ENCODE data around the gene FYCO1. TPM values are rescaled to one million over a fixed set of nuclear protein-coding genes. Genes with fewer than 3 reads are reported as not detected.

The FYCO1 gene
- total and polyA plus RNA-seq, 2 of the 13 experiments (the other 11 are each of a cell fraction or from before 2014, with no cell fraction given), result 2.7 to 4.2 TPM

GRCh38 chr3:45873036-45873435 is 122.6 kb downstream of the FYCO1 start:
- Histone ChIP-seq H3K36me3 (replicated peaks in 1 of 2; ENCODE audit: control insufficient read depth in 1 of 2, insufficient read depth in 2 of 2, low read length in 2 of 2) (no peaks in the 10 kb centered on the region), H3K9me3 (ENCODE audit: low read length) (no peaks in the 10 kb centered on the region), H3K4me1 (ENCODE audit: insufficient read depth, low read length) (peaks cover 14% of the 10 kb centered on the region), H3K4me2 (ENCODE audit: low read depth, low read length) (no peak overlapping the region), H4K20me1 (ENCODE audit: insufficient read depth, low read length) (no peaks in the 10 kb centered on the region), H3K79me2 (ENCODE audit: insufficient read depth, low read length) (no peaks in the 10 kb centered on the region), H3K4me3 (replicated peaks in 1 of 3; ENCODE audit: insufficient read depth in 1 of 3, low read depth in 2 of 3, low read length in 3 of 3) (no peak overlapping the region), H2AFZ (ENCODE audit: low read length) (no peak overlapping the region), H3K27me3 (ENCODE audit: control insufficient read depth in 1 of 2, insufficient read depth in 2 of 2, low read length in 2 of 2) (peaks cover 0 to 3% of the 10 kb centered on the region in 2 experiments; a peak in 1 of 5 replicates), H3K27ac (ENCODE audit: extremely low read length, insufficient read depth, low read length) (no peak overlapping the region), H3K9ac (ENCODE audit: insufficient read depth, low read depth, low read length) (no peak overlapping the region)
- ATAC-seq (no peak), FAIRE-seq (no peak), DNase-seq (ENCODE audit: low spot score) (no peak)
- ChIA-PET CTCF (ENCODE audit: low intra/inter-chr PET ratio, low total read pairs) (no interaction called here), POLR2A (no interaction called here)
- no peak for TF ChIP-seq ADNP (CRISPR knock-in tag; IDR thresholded peaks at IDR 0.05)
- TF ChIP-seq ZNF414 (CRISPR knock-in tag; IDR thresholded peaks at IDR 0.05), result no peak
- no peak for TF ChIP-seq BHLHE40 (IDR thresholded peaks at IDR 0.05; ENCODE audit: low read length)
- TF ChIP-seq ZBTB26 (CRISPR knock-in tag; IDR thresholded peaks at IDR 0.05; ENCODE audit: borderline replicate concordance), result no peak
- no peak for TF ChIP-seq HNRNPK (IDR thresholded peaks at IDR 0.05; ENCODE audit: low read depth, low read length, poor library complexity, severe bottlenecking)
- TF ChIP-seq HOXA3 (CRISPR knock-in tag; IDR thresholded peaks at IDR 0.05), result no peak
- TF ChIP-seq SNAPC2 (CRISPR knock-in tag; IDR thresholded peaks at IDR 0.05), result no peak
- TF ChIP-seq NR2F6 (IDR thresholded peaks at IDR 0.05), result no peak
- no peak for TF ChIP-seq NR2F6 (CRISPR knock-in tag; IDR thresholded peaks at IDR 0.05)
- no peak for TF ChIP-seq ZNF234 (CRISPR knock-in tag; conservative IDR thresholded peaks at IDR 0.05)
- no peak for TF ChIP-seq ZMYM2 (CRISPR knock-in tag; IDR thresholded peaks at IDR 0.05)
- TF ChIP-seq ZNF232 (CRISPR knock-in tag; IDR thresholded peaks at IDR 0.05; ENCODE audit: borderline replicate concordance), result no peak
- TF ChIP-seq KDM5A (IDR thresholded peaks at IDR 0.05; ENCODE audit: borderline replicate concordance, low read length), result no peak
- TF ChIP-seq ZNF124 (CRISPR knock-in tag; IDR thresholded peaks at IDR 0.05), result no peak
- intact Hi-C loops (cut with micrococcal nuclease; ENCODE audit: unreplicated experiment), result no loop called here
- in situ Hi-C loops (cut with HindIII; ENCODE audit: extremely low pct_ligation_motif_present, low pct_unique_long_range_greater_than_20kb), result no loop called here
- no TSS peak for BruUV-seq (replicated peaks)

Data from HepG2 (cell line).